Neuronal stem cell (in vitro differentiated cells): ENCODE measurements around the gene RGS16.

Source experiments
- DNase-seq: peaks from one replicate; pipeline ENCODE4 v3.0.0-alpha.2; 2013; ENCODE audit warnings: low spot score
- H2AFZ ChIP-seq: one replicate; pipeline ENCODE4 v1.6.1; 2013; ENCODE audit warnings: mild to moderate bottlenecking, low read length, inconsistent platforms
- H2AK5ac ChIP-seq: 2 replicates; pipeline ENCODE4 v1.6.1; 2013; ENCODE audit warnings: low read depth, mild to moderate bottlenecking, inconsistent platforms, low read length, moderate library complexity, mixed read lengths
- H2BK120ac ChIP-seq: 2 replicates; pipeline ENCODE4 v1.6.1; 2013; ENCODE audit warnings: low read depth, mild to moderate bottlenecking, inconsistent platforms, low read length, moderate library complexity, mixed read lengths
- H2BK12ac ChIP-seq: one replicate; pipeline ENCODE4 v1.6.1; 2013; ENCODE audit warnings: low read length, inconsistent platforms
- H2BK15ac ChIP-seq: 2 replicates; pipeline ENCODE4 v1.6.1; 2013; ENCODE audit warnings: mild to moderate bottlenecking, low read length, inconsistent platforms, mixed read lengths
- H2BK5ac ChIP-seq: one replicate; pipeline ENCODE4 v1.6.1; 2013; ENCODE audit warnings: inconsistent platforms, mild to moderate bottlenecking, low read length, moderate library complexity
- H3K14ac ChIP-seq: one replicate; pipeline ENCODE4 v1.6.1; 2013; ENCODE audit warnings: low read length, inconsistent platforms
- H3K18ac ChIP-seq: 2 replicates; pipeline ENCODE4 v1.6.1; 2013; ENCODE audit warnings: low read length, inconsistent platforms
- H3K23ac ChIP-seq: 2 replicates; pipeline ENCODE4 v1.6.1; 2013; ENCODE audit warnings: low read depth, mild to moderate bottlenecking, mixed read lengths, low read length, inconsistent platforms; ENCODE audit not compliant: poor library complexity
- H3K27ac ChIP-seq: replicated peaks from 3 replicates; pipeline ENCODE4 v1.5.1; 2013; ENCODE audit warnings: low read length, inconsistent platforms
- H3K27me3 ChIP-seq, 3 experiments: 2 replicates each; pipeline ENCODE4 v1.6.1; 2013; ENCODE audit warnings: low read length in 3 of 3, mild to moderate bottlenecking in 2 of 3, inconsistent platforms in 1 of 3, low read depth in 1 of 3, mixed read lengths in 1 of 3, moderate library complexity in 1 of 3; ENCODE audit not compliant: control insufficient read depth in 3 of 3, insufficient read depth in 3 of 3
- H3K36me3 ChIP-seq, 2 donors: replicated peaks in 1 of 2; 2 replicates each; pipeline ENCODE4 v1.6.1; 2013; ENCODE audit warnings: low read length in 2 of 2; ENCODE audit not compliant: control insufficient read depth in 2 of 2, insufficient read depth in 2 of 2
- H3K4ac ChIP-seq: 2 replicates; pipeline ENCODE4 v1.6.1; 2013; ENCODE audit warnings: inconsistent platforms, mild to moderate bottlenecking, low read length, moderate library complexity
- H3K4me1 ChIP-seq, 2 donors: 1 replicate in 1 of 2; 2 replicates in 1 of 2; pipeline ENCODE4 v1.6.1; 2013; ENCODE audit warnings: low read length in 2 of 2, low read depth in 1 of 2; ENCODE audit not compliant: control insufficient read depth in 2 of 2, insufficient read depth in 1 of 2
- H3K4me2 ChIP-seq: one replicate; pipeline ENCODE4 v1.6.1; 2013; ENCODE audit warnings: mild to moderate bottlenecking, low read length, inconsistent platforms; ENCODE audit not compliant: insufficient read depth, poor library complexity, severe bottlenecking
- H3K4me3 ChIP-seq, 2 donors: 2 replicates each; pipeline ENCODE4 v1.5.1; 2013; ENCODE audit warnings: low read length in 2 of 2, mild to moderate bottlenecking in 2 of 2, inconsistent platforms in 1 of 2, moderate library complexity in 1 of 2
- H3K79me1 ChIP-seq: one replicate; pipeline ENCODE4 v1.6.1; 2013; ENCODE audit warnings: low read depth, mild to moderate bottlenecking, inconsistent platforms, low read length, moderate library complexity
- H3K9ac ChIP-seq: one replicate; pipeline ENCODE4 v1.6.1; 2013; ENCODE audit warnings: mild to moderate bottlenecking, low read depth, low read length, inconsistent platforms; ENCODE audit not compliant: poor library complexity
- H3K9me3 ChIP-seq, 2 donors: replicated peaks in 1 of 2; 2 replicates each; pipeline versions ENCODE3 to v1.6.1; 2013; ENCODE audit warnings: low read length in 2 of 2, mild to moderate bottlenecking in 2 of 2, inconsistent platforms in 1 of 2, low read depth in 1 of 2, mixed read lengths in 1 of 2, moderate library complexity in 1 of 2; ENCODE audit not compliant: control insufficient read depth in 2 of 2, insufficient read depth in 1 of 2
- H4K8ac ChIP-seq: one replicate; pipeline ENCODE4 v1.6.1; 2013; ENCODE audit warnings: low read depth, mild to moderate bottlenecking, inconsistent platforms, low read length, moderate library complexity
- H4K91ac ChIP-seq: one replicate; pipeline ENCODE4 v1.6.1; 2013; ENCODE audit warnings: low read length, low read depth, mild to moderate bottlenecking, inconsistent platforms; ENCODE audit not compliant: poor library complexity
- WGBS, 2 donors: extraction: QIAGEN DNeasy Blood & Tissue Kit; methylation state at CpG; one replicate each; pipeline ENCODE4 v1.1.7; 2013; ENCODE audit warnings: missing lambda C conversion rate in 2 of 2, mixed read lengths in 1 of 2; ENCODE audit not compliant: insufficient read length in 2 of 2, insufficient replicate concordance in 1 of 2; ENCODE audit errors: extremely low coverage in 2 of 2; 5-methylcytosine and 5-hydroxymethylcytosine counted together

RGS16 gene

GRCh38 chr1:182574156-182574555 lies 30.0 kb downstream of the RGS16 start:
- no CpG with 5 or more reads among the region's 4 CpGs for WGBS, 2 donors
- H4K8ac ChIP-seq: no peak overlapping the region
- DNase-seq: no peak

DNA sequence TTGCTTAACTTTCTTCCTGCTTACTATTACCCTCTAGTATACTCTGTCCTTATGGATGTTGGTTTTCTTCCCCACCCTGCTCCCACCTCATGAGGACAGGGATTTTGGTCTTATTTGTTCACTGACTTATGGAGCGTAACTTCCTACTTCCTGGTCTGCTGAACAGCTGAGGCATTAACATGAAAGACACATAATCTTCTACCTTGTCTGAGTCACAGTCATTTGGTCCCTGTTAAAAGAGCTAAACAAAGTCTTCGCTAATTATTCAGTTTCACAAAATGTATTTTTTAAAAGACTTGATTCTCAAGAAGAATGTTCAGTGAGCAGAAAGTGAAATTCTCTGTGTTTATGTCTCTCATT lies 33.6 kb downstream of the RGS16 start:
- Histone ChIP-seq H3K4me2 (no peak overlapping the region), H2AK5ac (no peak overlapping the region), H3K14ac (no peak overlapping the region), H4K91ac (no peak overlapping the region), H3K18ac (no peak overlapping the region), H2BK15ac (no peak overlapping the region), H3K4me1 (peaks cover 0 to under 1% of the 10 kb centered on the region in 2 donors), H3K36me3 (no peaks in the 10 kb centered on the region), H2AFZ (no peak overlapping the region), H2BK120ac (no peak overlapping the region), H3K23ac (no peak overlapping the region), H3K9ac (no peak overlapping the region), H2BK12ac (no peak overlapping the region), H3K79me1 (no peaks in the 10 kb centered on the region), H4K8ac (no peak overlapping the region), H2BK5ac (no peak overlapping the region), H3K27ac (no peak overlapping the region), H3K27me3 (peaks cover 0 to 6% (median 0%) of the 10 kb centered on the region in 3 experiments), H3K4me3 (no peak overlapping the region), H3K9me3 (no peaks in the 10 kb centered on the region), H3K4ac (no peak overlapping the region)
- DNase-seq: no peak
- WGBS, 2 donors: no CpG with 5 or more reads among the region's 2 CpGs

More at GRCh38 chr1:182574156-182574555, 30.0 kb downstream of the RGS16 start:
- H3K4me3 ChIP-seq: no peak overlapping the region
- peaks cover 0 to 2% of the 10 kb centered on the region in 2 donors for H3K4me1 ChIP-seq
- no peak overlapping the region for H3K14ac ChIP-seq
- no peak overlapping the region for H2BK12ac ChIP-seq
- no peaks in the 10 kb centered on the region for H3K36me3 ChIP-seq
- H3K9ac ChIP-seq: no peak overlapping the region
- H3K27me3 ChIP-seq: peaks cover 0 to under 1% (median 0%) of the 10 kb centered on the region in 3 experiments
- no peak overlapping the region for H3K4ac ChIP-seq
- H3K79me1 ChIP-seq: no peaks in the 10 kb centered on the region
- H3K27ac ChIP-seq: no peak overlapping the region
- H2AFZ ChIP-seq: no peak overlapping the region
- H2BK5ac ChIP-seq: no peak overlapping the region
- no peak overlapping the region for H3K4me2 ChIP-seq
- no peak overlapping the region for H2BK15ac ChIP-seq
- H4K91ac ChIP-seq: no peak overlapping the region
- no peak overlapping the region for H2AK5ac ChIP-seq
- no peak overlapping the region for H3K23ac ChIP-seq
- H3K18ac ChIP-seq: no peak overlapping the region
- no peak overlapping the region for H2BK120ac ChIP-seq
- no peaks in the 10 kb centered on the region for H3K9me3 ChIP-seq

GRCh38 chr1:182569939-182570610 lies 34.1 kb downstream of the RGS16 start:
- Histone ChIP-seq H3K4me2 (no peak overlapping the region), H3K79me1 (no peaks in the 10 kb centered on the region), H2BK15ac (no peak overlapping the region), H3K18ac (no peak overlapping the region), H2BK12ac (no peak overlapping the region), H3K23ac (no peak overlapping the region), H2AFZ (no peak overlapping the region), H2BK120ac (no peak overlapping the region), H4K91ac (no peak overlapping the region), H2BK5ac (no peak overlapping the region), H3K27ac (no peak overlapping the region), H3K9me3 (no peaks in the 10 kb centered on the region), H4K8ac (no peak overlapping the region), H3K27me3 (peaks cover 0 to 6% (median 0%) of the 10 kb centered on the region in 3 experiments), H3K4ac (no peak overlapping the region), H3K9ac (no peak overlapping the region), H3K14ac (no peak overlapping the region), H3K4me3 (no peak overlapping the region), H3K36me3 (no peaks in the 10 kb centered on the region), H2AK5ac (no peak overlapping the region), H3K4me1 (no peaks in the 10 kb centered on the region)
- DNase-seq: no peak
- WGBS, 2 donors: 100% methylated on average over 1 of the region's 6 CpGs; no CpG with 5 or more reads in 1 of the 2 donors

GRCh38 chr1:182568647-182569284 lies 35.4 kb downstream of the RGS16 start:
- H3K36me3 ChIP-seq: no peaks in the 10 kb centered on the region
- no peak overlapping the region for H2AK5ac ChIP-seq
- no peak overlapping the region for H3K4ac ChIP-seq
- H2BK120ac ChIP-seq: no peak overlapping the region
- H4K8ac ChIP-seq: no peak overlapping the region
- no peaks in the 10 kb centered on the region for H3K4me1 ChIP-seq
- no peak overlapping the region for H3K4me2 ChIP-seq
- H2BK15ac ChIP-seq: no peak overlapping the region
- H3K18ac ChIP-seq: no peak overlapping the region
- no peak overlapping the region for H3K27ac ChIP-seq
- H3K9me3 ChIP-seq: no peaks in the 10 kb centered on the region
- H2BK5ac ChIP-seq: no peak overlapping the region
- WGBS, 2 donors: 0% methylated on average over 1 of the region's 3 CpGs; no CpG with 5 or more reads in 1 of the 2 donors
- H3K79me1 ChIP-seq: no peaks in the 10 kb centered on the region
- H3K14ac ChIP-seq: no peak overlapping the region
- H2AFZ ChIP-seq: no peak overlapping the region
- no peak overlapping the region for H4K91ac ChIP-seq
- no peak overlapping the region for H2BK12ac ChIP-seq
- no peak for DNase-seq
- H3K4me3 ChIP-seq: no peak overlapping the region
- H3K27me3 ChIP-seq: peaks cover 0 to 6% (median 0%) of the 10 kb centered on the region in 3 experiments
- no peak overlapping the region for H3K9ac ChIP-seq
- H3K23ac ChIP-seq: no peak overlapping the region
